Mesenteric fat pad (tissue), 1 donor: Measurements from ENCODE around the gene TBC1D5. TPM values are rescaled to one million over a fixed set of nuclear protein-coding genes. Genes with fewer than 3 reads are reported as not detected.
"Not testable (repeated sequence)": the region's sequence is repeated elsewhere in the genome, so short reads cannot be mapped to it uniquely, and the experiment has no call there.

Source experiments
- DNase-seq: peaks from one replicate; pipeline ENCODE4 v3.0.0-alpha.2; 2020; ENCODE audit warnings: low spot score
- total RNA-seq: library from RNA; stranded (reverse); fragmentation: NEBNext Ultra II Directional; extraction: Animal tissue kit (Norgen Biotek cat#: 25700); gene quantifications from one replicate; pipeline ENCODE4 v1.2.1, GENCODE V29; 2021
- donor health status: DM: yes; HTN: yes; CAD: no.

Gene TBC1D5
- total RNA-seq, 1 donor from 2014 or later, result 50.1 TPM

- no peak for DNase-seq
Observed at GRCh38 chr3:17360991-17361390, 381.4 kb downstream of the TBC1D5 start.

- no peak for DNase-seq
Observed at GRCh38 chr3:17359911-17360310, 382.5 kb downstream of the TBC1D5 start.

GRCh38 chr3:17357035-17357710, 385.3 kb downstream of the TBC1D5 start:
- DNase-seq, result no peak

- DNase-seq, result no peak
Observed at GRCh38 chr3:17356585-17356984, 385.8 kb downstream of the TBC1D5 start.

- no peak for DNase-seq
Observed at GRCh38 chr3:17355591-17355990, 386.8 kb downstream of the TBC1D5 start.

- DNase-seq, result no peak
Observed at GRCh38 chr3:17354341-17354740, 388.1 kb downstream of the TBC1D5 start.

DNA sequence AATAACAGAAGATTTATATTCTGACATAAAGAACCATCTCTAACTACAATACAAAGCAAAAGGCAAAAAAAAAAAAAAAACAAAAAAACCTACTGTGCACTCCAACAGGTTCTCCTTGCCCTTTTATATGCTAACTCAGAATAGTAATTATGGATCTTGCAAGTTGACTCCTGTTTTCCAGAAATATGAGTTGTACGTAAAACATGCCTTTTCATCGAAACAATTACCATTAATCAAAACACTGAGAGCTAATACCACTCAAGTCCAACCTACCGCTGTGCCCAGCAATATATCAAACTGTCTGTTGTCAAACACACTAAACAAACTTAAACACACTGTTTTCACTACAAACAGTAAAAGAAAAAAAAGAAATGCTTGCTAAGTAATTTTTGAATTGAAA, 389.8 kb downstream of the TBC1D5 start:
- DNase-seq, result no peak

DNA sequence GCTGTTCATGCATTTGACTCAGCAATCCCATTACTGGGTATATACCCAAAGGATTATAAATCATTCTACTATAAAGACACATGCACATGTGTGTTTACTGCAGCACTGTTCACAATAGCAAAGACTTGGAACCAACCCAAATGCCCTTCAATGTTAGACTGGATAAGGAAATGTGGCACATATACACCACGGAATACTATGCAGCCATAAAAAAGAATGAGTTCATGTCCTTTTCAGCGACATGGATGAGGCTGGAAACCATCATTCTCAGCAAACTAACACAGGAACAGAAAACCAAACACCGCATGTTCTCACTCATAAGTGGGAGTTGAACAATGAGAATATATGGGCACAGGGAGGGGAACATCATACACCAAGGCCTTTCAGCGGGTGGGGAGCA, 391.2 kb downstream of the TBC1D5 start:
- DNase-seq, result not testable (repeated sequence)

DNA sequence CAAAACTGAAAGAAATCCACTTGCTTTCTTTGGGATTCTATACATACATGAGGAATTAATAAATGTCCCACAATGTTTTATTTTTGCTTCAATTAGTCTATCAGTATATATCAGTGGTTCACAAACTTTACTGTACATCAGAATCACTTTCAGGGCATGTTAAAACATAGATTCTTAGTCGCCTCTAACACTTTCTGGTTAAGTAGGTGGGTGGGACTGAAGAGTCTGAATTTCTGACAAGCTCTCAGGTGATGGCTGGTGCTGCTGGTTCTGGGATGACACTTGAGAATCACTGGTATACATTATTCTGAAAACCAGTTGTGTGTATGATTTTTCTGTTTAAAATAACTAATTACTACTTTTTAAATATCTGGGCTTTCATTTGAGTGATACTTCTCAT, 393.3 kb downstream of the TBC1D5 start:
- no peak for DNase-seq

- DNase-seq, result no peak
Observed at GRCh38 chr3:17342119-17342518, 400.3 kb downstream of the TBC1D5 start.

DNA sequence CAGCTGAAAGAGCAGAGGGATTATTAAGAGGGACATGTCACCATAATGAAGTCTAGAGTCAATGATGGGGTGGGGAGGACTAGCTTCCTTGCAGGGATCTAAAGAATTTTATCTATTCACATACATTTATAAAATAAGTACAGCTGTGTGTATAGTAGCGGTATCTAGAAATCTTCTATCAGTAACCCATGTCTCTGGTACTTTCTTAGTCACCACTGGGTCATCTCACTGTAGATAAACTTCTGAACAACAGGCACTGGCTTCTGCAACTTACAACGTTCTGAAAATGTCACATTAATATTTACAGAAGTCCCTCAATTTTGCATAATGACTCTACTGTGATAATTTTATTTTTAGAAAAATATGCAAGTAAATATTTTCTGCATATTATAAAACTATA, 401.7 kb downstream of the TBC1D5 start:
- no peak for DNase-seq

GRCh38 chr3:17340261-17340660, 402.2 kb downstream of the TBC1D5 start:
- no peak for DNase-seq

DNA sequence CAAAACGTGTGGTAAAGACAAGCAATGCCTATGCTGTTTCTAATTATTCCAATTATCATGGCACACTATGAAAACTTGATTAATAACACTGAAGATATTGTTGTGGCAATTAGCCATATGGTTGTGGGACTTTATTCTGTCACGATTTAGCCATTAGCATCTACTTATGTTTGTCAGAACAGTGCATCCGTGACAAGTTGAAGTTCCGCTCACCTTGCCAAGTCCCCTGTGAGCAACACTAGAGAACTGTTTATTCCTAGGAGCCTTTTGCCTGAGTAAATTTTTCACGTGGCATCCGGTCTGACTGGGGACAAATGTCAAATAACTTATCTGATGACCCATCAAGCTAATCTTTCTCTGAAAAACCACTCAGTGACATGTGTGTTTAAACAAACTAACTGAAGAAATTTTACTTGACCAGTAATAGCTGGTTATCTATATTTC, 403.3 kb downstream of the TBC1D5 start:
- DNase-seq, result no peak

DNA sequence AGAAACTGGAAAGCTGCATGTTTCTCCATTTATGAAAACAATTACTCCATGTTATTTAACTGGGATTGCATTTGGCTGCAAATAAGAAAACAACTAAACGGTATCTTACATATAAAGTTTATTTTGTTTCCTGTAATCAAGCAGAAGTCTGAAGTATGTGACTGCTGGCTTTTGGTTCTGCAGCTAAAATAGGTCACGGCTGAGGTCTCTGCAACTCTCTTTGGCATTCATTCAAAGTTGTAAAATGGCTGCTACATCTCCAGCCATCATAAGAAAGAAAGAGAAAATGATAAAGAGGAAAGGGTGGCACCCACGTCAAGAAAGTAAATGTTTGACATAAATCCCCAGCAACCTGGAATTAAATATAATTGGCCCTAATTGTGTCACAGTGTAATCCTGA, 406.1 kb downstream of the TBC1D5 start:
- no peak for DNase-seq

- no peak for DNase-seq
Observed at GRCh38 chr3:17333893-17334292, 408.5 kb downstream of the TBC1D5 start.

GRCh38 chr3:17333446-17333845, 409.0 kb downstream of the TBC1D5 start:
- DNase-seq, result no peak

- no peak for DNase-seq
Observed at GRCh38 chr3:17330660-17331059, 411.8 kb downstream of the TBC1D5 start.

DNA sequence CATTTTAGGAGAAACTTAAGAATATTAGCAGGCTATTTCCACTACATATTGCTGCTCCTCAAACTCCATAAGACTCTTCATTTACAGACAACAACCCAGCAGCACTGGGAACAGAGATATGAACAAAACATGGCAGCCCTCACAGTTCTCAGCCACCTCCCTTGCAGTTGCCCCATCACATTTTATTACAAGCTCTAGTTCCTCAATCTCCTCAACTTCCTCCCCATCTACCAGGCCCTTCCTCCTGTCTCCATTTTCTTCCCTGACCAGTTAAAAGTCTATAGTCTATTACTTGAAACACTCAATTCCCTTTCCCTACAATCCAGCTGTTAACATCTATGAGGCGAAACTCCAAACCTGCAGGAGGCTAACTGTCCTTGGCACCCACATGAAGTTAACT, 412.5 kb downstream of the TBC1D5 start:
- no peak for DNase-seq

DNA sequence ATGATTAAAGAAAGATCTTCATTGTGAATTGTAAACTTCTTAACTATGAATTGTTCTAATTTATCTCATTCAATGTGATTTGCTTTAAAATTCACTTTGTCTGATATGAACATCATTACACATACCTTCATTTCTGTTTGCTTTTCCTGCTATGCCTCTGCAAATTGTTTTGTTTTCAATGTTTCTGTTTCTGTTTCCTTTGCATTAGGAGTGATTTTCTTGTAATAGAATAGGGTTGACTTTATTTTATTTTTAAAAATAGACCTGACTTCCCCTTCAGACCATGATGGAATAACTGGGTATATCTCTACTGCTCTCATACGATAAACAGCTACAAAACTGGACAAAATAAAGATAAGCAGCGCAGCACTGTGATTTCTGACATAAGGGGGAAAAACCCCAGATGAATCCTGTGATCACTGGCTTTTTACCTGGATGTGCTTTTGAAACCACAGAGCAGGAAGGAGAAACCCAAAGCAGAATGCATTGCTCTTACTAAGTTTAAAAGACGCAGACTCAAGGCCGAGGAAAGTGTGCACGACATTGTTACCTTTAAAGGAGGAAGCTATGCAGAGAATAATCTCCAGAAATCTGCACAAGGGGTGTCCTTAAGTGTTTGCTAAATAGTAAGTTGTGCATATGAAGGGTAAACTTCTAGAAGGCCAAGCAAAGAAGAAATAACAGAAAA, 420.2 kb downstream of the TBC1D5 start:
- DNase-seq, result no peak

DNA sequence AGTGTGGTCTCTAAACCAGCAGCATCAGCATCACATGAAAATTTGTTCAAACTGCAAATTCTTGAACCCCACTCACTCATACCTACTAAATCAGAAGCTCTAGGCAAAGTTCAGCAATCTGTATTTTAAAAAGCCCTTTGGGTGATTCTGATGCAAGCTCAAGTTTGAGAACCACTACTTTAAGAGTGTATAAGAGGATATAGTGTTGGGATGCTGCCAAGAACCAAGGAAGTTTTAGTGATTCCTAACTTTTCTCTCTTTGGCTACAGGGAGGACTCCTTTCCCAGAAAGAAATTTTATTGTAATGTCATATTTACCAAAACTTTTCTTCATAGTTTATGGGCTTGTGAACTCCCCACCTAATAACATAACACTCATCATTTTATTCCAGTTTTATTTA, 422.2 kb downstream of the TBC1D5 start:
- no peak for DNase-seq

DNA sequence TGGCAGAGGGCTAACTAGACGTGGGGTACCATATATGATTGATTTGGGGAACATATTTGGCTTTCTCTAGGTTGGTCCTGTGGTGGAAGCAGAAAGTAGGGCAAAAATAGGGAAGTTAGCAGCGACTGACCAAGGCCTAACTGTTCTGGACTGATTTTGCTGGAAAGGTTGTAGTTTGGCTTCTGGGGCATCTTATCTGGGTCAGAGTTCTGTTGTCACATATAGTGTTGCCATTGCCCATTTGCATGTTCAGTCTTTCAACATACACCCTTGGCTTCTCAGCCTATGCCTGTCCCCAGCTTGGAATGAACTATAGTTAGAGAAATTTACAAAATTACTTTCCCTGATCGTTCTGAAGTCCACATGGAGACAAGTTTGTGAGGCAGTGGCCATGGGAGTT, 426.5 kb downstream of the TBC1D5 start:
- no peak for DNase-seq

GRCh38 chr3:17314171-17314570, 428.3 kb downstream of the TBC1D5 start:
- no peak for DNase-seq

GRCh38 chr3:17313746-17314145, 428.7 kb downstream of the TBC1D5 start:
- no peak for DNase-seq
